GM10266 (cell line): Measurements from ENCODE around the gene IGF2BP3.
A peak's percentile ranks its signal among the peaks of the same experiment; 100 is the strongest.

ENCODE experiments used
- DNase-seq: peaks from one replicate; pipeline ENCODE4 v3.0.0; 2012; ENCODE audit errors: extremely low spot score
- CTCF ChIP-seq: IDR thresholded peaks from 2 replicates; pipeline ENCODE4 v1.5.1; 2012; ENCODE audit warnings: mild to moderate bottlenecking, low read depth; ENCODE audit not compliant: control insufficient read depth, insufficient read depth; ENCODE audit errors: missing control alignments

IGF2BP3 gene

GRCh38 chr7:23349484-23350157, 120.7 kb downstream of the IGF2BP3 start:
- TF ChIP-seq CTCF: no peak
- DNase-seq: no peak

GRCh38 chr7:23347682-23348180, 122.6 kb downstream of the IGF2BP3 start:
- no peak for DNase-seq
- no peak for TF ChIP-seq CTCF

GRCh38 chr7:23347033-23347681, 123.1 kb downstream of the IGF2BP3 start:
- no peak for DNase-seq
- TF ChIP-seq CTCF: no peak

- peak; percentile 37 for DNase-seq
- no peak for TF ChIP-seq CTCF
These were observed 124.0 kb downstream of the IGF2BP3 start for GRCh38 chr7:23346316-23346715.

- DNase-seq: no peak
- TF ChIP-seq CTCF: no peak
These were observed 124.7 kb downstream of the IGF2BP3 start for GRCh38 chr7:23345601-23346000.

- TF ChIP-seq CTCF: no peak
- DNase-seq: no peak
These were observed 126.3 kb downstream of the IGF2BP3 start for GRCh38 chr7:23343806-23344475.
